ENCODE measurements around the gene FFAR1. TPM values are rescaled to one million over a fixed set of nuclear protein-coding genes. Genes with fewer than 3 reads are reported as not detected.

FFAR1 gene
- total and polyA plus RNA-seq, 2 donors (not counting 1 experiment from before 2014, with no cell fraction given): 3.0 to 17.9 TPM

GRCh38 chr19:35347930-35348298 lies 212 bp downstream of the FFAR1 start:
- H3K27ac ChIP-seq (ENCODE audit: low read length in 2 of 2): peak overlapping the region; percentile 60 to 92
- H2AFZ ChIP-seq (ENCODE audit: insufficient read depth, low read depth, low read length, poor library complexity, severe bottlenecking): no peak overlapping the region
- H4K20me1 ChIP-seq (ENCODE audit: control insufficient read depth, insufficient read depth, low read length, poor library complexity, severe bottlenecking): peaks cover 34% of the 10 kb centered on the region
- DNase-seq (no peak), ATAC-seq (ENCODE audit: low read depth) (no peak)
- Mint-ChIP-seq H3K9me3 (ENCODE audit: insufficient read depth) (no peaks in the 10 kb centered on the region), H3K4me1 (peaks cover 76% of the 10 kb centered on the region), H3K27ac (peak overlapping the region; percentile 96), H3K4me3 (peak overlapping the region; percentile 82), H3K27me3 (no peaks in the 10 kb centered on the region)
- intact Hi-C loops (cut with micrococcal nuclease): loop anchor here (1.0 to 10.0 kb wide), 7 partner anchors 18 to 367 kb away; partner anchors contain the start of genes HAMP and KMT2B
- ChIA-PET CTCF (interaction anchor here (0.7 to 13.5 kb wide), 18 partner anchors 9 to 201 kb away, joined by 3 to 234 read pairs (median 6); partner anchors contain the start of gene USF2), POLR2A (interaction anchor here (0.6 to 3.1 kb wide), 14 partner anchors 13 to 207 kb away, joined by 3 to 12 read pairs (median 4); partner anchors contain the start of gene CD22)
- H3K36me3 ChIP-seq (replicated peaks in 1 of 2; ENCODE audit: control extremely low read depth in 1 of 2, control insufficient read depth in 1 of 2, extremely low read depth in 1 of 2, insufficient read depth in 2 of 2, low read length in 1 of 2): peaks cover 0 to 41% of the 10 kb centered on the region in 2 experiments
- H3K4me3 ChIP-seq (ENCODE audit: control extremely low read depth in 1 of 5, extremely low read depth in 1 of 5, insufficient read depth in 1 of 5, low read depth in 2 of 5, low read length in 4 of 5): no peak overlapping the region
- peaks cover 0 to 10% (median 0%) of the 10 kb centered on the region in 3 donors for H3K9me3 ChIP-seq (ENCODE audit: control extremely low read depth in 1 of 3, control insufficient read depth in 2 of 3, insufficient read depth in 1 of 3, low read length in 2 of 3)
- H3K27me3 ChIP-seq (replicated peaks in 1 of 4; ENCODE audit: control extremely low read depth in 1 of 4, control insufficient read depth in 3 of 4, insufficient read depth in 4 of 4, low read length in 3 of 4): no peaks in the 10 kb centered on the region
- H3K79me2 ChIP-seq (ENCODE audit: control insufficient read depth, insufficient read depth, low read length): no peaks in the 10 kb centered on the region
- H3K4me1 ChIP-seq (ENCODE audit: control insufficient read depth in 2 of 2, insufficient read depth in 2 of 2, low read length in 2 of 2): peaks cover 76 to 89% of the 10 kb centered on the region in 2 donors
- H3K9ac ChIP-seq (ENCODE audit: low read length): no peak overlapping the region
- TF ChIP-seq EZH2 (IDR thresholded peaks at IDR 0.05; ENCODE audit: borderline replicate concordance, insufficient read depth, low read depth, low read length, poor library complexity, severe bottlenecking) (no peak), CTCF (IDR thresholded peaks at IDR 0.05) (no peak)
- H3K4me2 ChIP-seq (replicated peaks; ENCODE audit: low read depth, low read length, poor library complexity, severe bottlenecking): peak overlapping the region; percentile 65
- 0% methylated on average over 2 of the region's 7 CpGs for WGBS (ENCODE audit: insufficient coverage)

GRCh38 chr19:35348911-35349611 lies 1.4 kb downstream of the FFAR1 start:
- Mint-ChIP-seq H3K27me3 (no peaks in the 10 kb centered on the region), H3K4me3 (peak overlapping the region; percentile 39), H3K9me3 (ENCODE audit: insufficient read depth) (no peaks in the 10 kb centered on the region), H3K27ac (peak overlapping the region; percentile 51), H3K4me1 (peaks cover 71% of the 10 kb centered on the region)
- intact Hi-C loops (cut with micrococcal nuclease): loop anchor here (5.0 to 10.0 kb wide), 3 partner anchors 67 to 366 kb away; partner anchors contain the start of genes HAMP and KMT2B
- Histone ChIP-seq H3K27me3 (replicated peaks in 1 of 4; ENCODE audit: control extremely low read depth in 1 of 4, control insufficient read depth in 3 of 4, insufficient read depth in 4 of 4, low read length in 3 of 4) (no peaks in the 10 kb centered on the region), H3K4me1 (ENCODE audit: control insufficient read depth in 2 of 2, insufficient read depth in 2 of 2, low read length in 2 of 2) (peaks cover 66 to 80% of the 10 kb centered on the region in 2 donors), H3K27ac (ENCODE audit: low read length in 2 of 2) (peak overlapping the region; percentile 36 to 60), H3K9ac (ENCODE audit: low read length) (no peak overlapping the region), H3K79me2 (ENCODE audit: control insufficient read depth, insufficient read depth, low read length) (no peaks in the 10 kb centered on the region), H3K9me3 (ENCODE audit: control extremely low read depth in 1 of 3, control insufficient read depth in 2 of 3, insufficient read depth in 1 of 3, low read length in 2 of 3) (peaks cover 0 to 10% (median 0%) of the 10 kb centered on the region in 3 donors), H3K4me3 (ENCODE audit: control extremely low read depth in 1 of 5, extremely low read depth in 1 of 5, insufficient read depth in 1 of 5, low read depth in 2 of 5, low read length in 4 of 5) (no peak overlapping the region), H2AFZ (ENCODE audit: insufficient read depth, low read depth, low read length, poor library complexity, severe bottlenecking) (no peak overlapping the region), H3K36me3 (replicated peaks in 1 of 2; ENCODE audit: control extremely low read depth in 1 of 2, control insufficient read depth in 1 of 2, extremely low read depth in 1 of 2, insufficient read depth in 2 of 2, low read length in 1 of 2) (peaks cover 0 to 31% of the 10 kb centered on the region in 2 experiments), H3K4me2 (replicated peaks; ENCODE audit: low read depth, low read length, poor library complexity, severe bottlenecking) (peak overlapping the region; percentile 65), H4K20me1 (ENCODE audit: control insufficient read depth, insufficient read depth, low read length, poor library complexity, severe bottlenecking) (peaks cover 23% of the 10 kb centered on the region)
- TF ChIP-seq EZH2 (IDR thresholded peaks at IDR 0.05; ENCODE audit: borderline replicate concordance, insufficient read depth, low read depth, low read length, poor library complexity, severe bottlenecking) (no peak), CTCF (IDR thresholded peaks at IDR 0.05) (no peak)
- 62% methylated on average over 14 of the region's 18 CpGs for WGBS (ENCODE audit: insufficient coverage)
- peak; percentile 67 for DNase-seq
- peak; percentile 6 for ATAC-seq (ENCODE audit: low read depth)
- ChIA-PET CTCF (interaction anchor here (0.6 to 13.5 kb wide), 12 partner anchors 8 to 282 kb away, joined by 3 to 234 read pairs (median 6); partner anchors contain the start of gene LGI4), POLR2A (interaction anchor here (0.6 to 3.1 kb wide), 11 partner anchors 12 to 146 kb away, joined by 3 to 12 read pairs (median 3); partner anchors contain the start of gene CD22)
